Metanephros (tissue), 1 donor: Measurements from ENCODE around the gene MPP3. TPM values are rescaled to one million over a fixed set of nuclear protein-coding genes. Genes with fewer than 3 reads are reported as not detected.

Source experiments
- total RNA-seq: library from RNA; depleted of rRNA; stranded (reverse); fragments of >200 nt; gene quantifications from one replicate; pipeline ENCODE4 v1.2.3, GENCODE V29; 2014

MPP3 gene
- total RNA-seq = 10.0 TPM

GRCh38 chr17:43832976-43833829 lies at the start of gene MPP3:
TSS of gene MPP3 (minus strand) at chr17:43833146. CDS start at chr17:43831906, 1,240 bp downstream.

GRCh38 chr17:43846963-43847371 lies 14.0 kb upstream of the MPP3 start, which contains the start of gene CD300LG:
TSS of gene CD300LG (plus strand) at chr17:43847176. CDS start at chr17:43847217, 41 bp downstream.

GRCh38 chr17:43780135-43780534 lies 52.8 kb downstream of the MPP3 start, which contains the start of gene CFAP97D1:
TSS of gene CFAP97D1 (plus strand) at chr17:43780435. CDS start at chr17:43780463, 28 bp downstream.

GRCh38 chr17:43778337-43779144 lies 54.4 kb downstream of the MPP3 start, which contains the start of gene DUSP3:
TSS of gene DUSP3 (minus strand) at chr17:43778977. CDS start at chr17:43778924, 53 bp downstream.

GRCh38 chr17:43758497-43759174 lies 74.3 kb downstream of the MPP3 start, which contains the start of gene SOST:
TSS of gene SOST (minus strand) at chr17:43758791. CDS start at chr17:43758741, 50 bp downstream.

Other genes starting within 250 kb of the MPP3 start
- gene MEOX1, start 171.2 kb downstream of the MPP3 start, total RNA-seq = 9.7 TPM
- gene SOST, start 74.4 kb downstream of the MPP3 start, total RNA-seq = 12.2 TPM
- 50.0 TPM for gene DUSP3, start 54.2 kb downstream of the MPP3 start, total RNA-seq
- not detected for gene CFAP97D1, start 52.7 kb downstream of the MPP3 start, total RNA-seq
- gene CD300LG, start 14.0 kb upstream of the MPP3 start, total RNA-seq = 1.2 TPM
- gene MPP2, start 74.4 kb upstream of the MPP3 start, total RNA-seq = 4.6 TPM
- gene PPY, start 109.3 kb upstream of the MPP3 start, total RNA-seq = not detected
- not detected for gene PYY, start 120.8 kb upstream of the MPP3 start, total RNA-seq
- 8.9 TPM for gene NAGS, start 171.5 kb upstream of the MPP3 start, total RNA-seq
- 46.5 TPM for gene TMEM101, start 181.8 kb upstream of the MPP3 start, total RNA-seq
- 24.0 TPM for gene LSM12, start 233.5 kb upstream of the MPP3 start, total RNA-seq
- gene G6PC3, start 237.6 kb upstream of the MPP3 start, total RNA-seq = 47.4 TPM